GM21529 (cell line): ENCODE measurements around the gene RBPMS2.
"Not testable (repeated sequence)": the region's sequence is repeated elsewhere in the genome, so short reads cannot be mapped to it uniquely, and the experiment has no call there.

Source experiments
- ATAC-seq: cut with Tn5 transposase; IDR thresholded peaks from one replicate; pipeline ENCODE4 v1.9.1; 2021; ENCODE audit not compliant: unreplicated experiment

Gene RBPMS2

DNA sequence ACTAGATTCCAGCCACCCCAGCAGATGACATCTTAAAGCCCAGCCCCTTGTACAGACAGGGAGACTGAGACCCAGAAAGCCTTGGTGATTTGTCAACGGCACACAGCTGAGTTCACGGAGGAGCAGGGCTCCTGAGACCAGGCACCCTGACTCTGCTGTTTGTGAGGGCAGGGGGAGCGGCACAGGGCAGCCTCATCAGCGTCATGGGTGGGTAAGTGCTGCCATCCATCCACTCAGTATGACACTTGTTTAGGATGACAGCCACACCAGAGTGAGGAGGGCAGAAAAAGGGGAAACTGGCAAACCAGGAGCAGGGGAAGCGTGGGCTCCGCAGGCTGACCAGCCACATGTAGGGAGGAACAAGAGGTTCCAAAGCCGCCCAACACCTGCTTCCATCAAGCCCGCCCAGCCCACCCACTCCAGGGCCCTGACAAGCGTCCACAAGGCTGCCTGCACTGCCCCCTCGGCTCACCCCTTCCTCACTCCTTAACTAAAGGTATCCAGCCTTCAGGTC is 19.9 kb downstream of the RBPMS2 start:
- no peak for ATAC-seq

DNA sequence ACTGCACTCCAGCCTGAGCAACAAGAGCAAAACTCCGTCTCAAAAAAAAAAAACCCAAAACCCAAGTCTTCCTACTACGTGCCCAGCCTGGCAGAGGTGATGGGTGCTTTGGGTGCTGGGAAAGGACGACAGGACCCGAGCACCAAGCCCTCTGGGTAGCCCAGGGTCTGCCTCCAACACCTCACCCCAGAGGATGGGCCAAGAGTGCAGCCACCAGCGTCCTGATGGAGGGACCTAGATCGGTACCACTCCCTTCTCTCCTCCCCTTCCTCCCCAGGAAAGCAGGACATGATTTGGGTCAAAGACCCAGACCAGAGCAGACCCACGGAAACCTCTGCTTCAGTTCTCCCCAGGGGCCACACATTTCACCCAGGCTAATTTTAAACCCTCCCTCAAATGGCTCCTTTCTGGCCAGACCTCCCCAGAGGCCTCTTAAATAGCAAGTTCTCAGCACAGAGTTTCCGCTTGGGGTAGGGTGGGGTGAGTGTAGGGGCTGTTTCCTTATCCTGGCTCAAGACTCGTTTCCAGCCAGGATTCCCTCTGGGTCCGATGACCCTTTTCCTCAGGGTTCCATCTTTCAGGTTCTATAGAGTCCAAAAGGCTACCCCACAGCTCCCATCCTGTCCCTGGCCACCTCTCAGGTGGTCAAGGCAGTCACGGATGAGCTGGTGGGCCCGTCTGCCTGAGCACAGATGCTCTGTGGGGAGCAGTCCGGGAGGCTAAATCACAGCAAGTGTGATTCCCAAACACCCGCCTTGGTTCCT is 20.5 kb downstream of the RBPMS2 start:
- peak; percentile 61 for ATAC-seq

DNA sequence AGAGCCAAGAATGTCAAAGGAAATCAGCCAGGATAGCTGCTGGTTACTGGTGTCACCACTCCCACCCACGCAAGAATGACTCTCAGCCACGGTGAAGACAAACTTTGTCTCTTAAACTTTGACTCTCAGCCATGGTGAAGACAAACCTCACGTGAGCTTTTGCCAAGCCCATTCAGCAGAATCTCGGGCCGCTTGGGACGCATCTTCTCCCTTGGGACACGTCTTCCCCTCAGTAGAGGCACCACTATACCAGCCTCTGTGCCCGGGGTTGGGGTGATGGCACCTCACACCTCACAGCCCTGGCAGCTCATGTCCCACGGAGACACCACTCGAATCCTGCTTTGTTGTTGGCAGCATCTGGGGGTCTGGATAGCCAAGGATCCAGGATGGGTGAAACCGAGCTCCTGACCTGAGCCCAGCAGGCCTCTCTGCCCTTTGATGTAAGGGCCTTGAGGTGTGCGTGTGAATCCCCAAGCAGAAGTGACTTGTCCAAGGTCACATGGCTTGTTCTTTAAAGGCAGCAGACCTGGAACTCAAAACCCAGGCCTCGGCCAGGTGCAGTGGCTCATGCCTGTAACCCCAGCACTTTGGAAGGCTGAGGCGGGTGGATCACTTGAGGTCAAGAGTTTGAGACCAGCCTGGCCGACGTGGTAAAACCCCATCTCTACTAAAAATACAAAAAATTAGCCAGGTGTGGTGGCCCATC is 21.8 kb downstream of the RBPMS2 start:
- peak; percentile 41 for ATAC-seq

DNA sequence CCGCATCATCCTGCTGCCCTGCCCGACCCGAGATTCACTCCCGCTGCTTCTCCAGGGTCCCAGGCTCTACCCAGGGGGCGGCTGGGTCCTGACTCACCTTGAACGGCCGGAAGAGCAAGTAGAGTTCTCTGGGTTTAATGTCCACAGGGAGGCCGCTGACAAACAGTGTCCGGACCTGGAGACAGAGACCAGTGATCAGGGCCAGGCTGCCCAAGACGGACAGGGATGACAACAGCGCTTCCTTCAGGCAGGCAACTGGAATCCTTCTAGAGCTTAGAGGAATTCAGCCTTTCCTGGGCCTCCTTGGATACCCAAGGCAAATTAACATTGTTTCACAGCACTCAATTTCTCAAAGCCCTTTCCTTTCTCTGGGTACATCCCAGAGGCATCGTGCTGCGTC is 23.9 kb downstream of the RBPMS2 start:
- no peak for ATAC-seq

DNA sequence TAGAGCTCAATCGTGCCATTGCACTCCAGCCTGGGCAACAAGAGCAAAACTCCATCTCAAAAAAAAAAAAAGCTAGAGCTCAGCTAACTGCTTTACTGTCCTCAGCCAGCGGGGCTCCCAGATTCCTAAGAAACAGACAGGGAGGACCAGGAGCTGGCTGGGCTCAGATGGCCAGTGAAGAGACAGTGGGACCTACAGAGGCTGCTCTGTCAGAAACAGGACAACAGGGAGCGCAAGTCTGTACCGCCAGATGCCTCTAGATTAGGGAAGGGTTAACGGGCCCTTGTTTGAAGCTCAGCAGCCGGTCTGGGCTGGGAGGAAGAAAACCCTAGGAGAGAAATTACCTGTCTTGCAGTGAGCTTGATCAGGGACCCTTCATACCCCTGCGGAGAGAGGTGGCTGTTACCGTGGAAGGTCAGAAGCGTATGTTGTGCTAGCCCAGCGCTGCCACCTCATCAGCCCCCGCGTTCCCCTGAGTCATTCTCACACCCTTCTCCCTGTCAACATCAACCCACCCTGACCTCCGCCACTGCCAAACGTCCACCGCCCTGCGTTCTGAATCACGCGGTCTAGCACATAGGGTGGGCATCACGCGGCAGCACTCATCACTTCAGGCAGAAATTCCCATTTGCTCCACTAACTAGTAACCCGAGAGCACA is 25.3 kb downstream of the RBPMS2 start:
- no peak for ATAC-seq

DNA sequence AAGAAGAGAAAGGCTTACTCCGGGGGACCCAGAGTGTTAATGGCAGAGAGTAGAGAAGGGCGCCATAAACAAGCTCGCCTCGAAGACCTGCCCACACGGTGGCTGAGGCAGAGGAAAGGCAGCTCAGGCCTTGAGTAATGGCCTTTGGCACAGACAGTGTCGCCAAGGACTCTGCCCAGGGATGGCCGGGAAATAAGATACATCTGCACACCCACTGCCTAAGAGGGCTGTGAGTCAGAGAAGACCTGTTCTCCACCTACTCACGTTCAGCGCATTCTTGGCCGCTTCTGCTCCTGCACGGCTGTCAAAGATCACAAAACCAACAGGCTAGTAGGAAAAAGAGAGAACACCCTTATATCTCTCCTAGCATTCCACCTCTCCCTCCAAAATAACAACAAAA is 26.2 kb downstream of the RBPMS2 start:
- ATAC-seq, result no peak

DNA sequence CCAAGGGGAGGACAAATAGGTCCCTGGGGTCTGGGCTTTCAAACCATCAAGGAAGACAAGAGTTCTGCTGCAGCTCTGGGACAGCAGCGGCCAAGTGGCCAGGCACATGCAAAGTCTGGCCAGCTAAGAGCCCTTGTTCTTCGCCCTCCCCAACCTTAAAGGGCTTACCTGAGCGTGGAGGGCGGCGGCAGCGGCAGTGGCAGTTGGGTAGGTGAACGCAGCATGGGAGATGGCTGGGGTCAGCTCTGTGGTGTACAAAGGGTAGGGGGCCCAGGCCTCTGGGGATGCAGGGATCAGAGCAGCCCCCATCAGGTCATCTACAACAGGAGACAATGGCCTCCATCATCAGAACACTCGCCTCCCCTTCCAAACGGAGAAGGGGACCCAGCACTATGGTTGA is 27.1 kb downstream of the RBPMS2 start:
- no peak for ATAC-seq

DNA sequence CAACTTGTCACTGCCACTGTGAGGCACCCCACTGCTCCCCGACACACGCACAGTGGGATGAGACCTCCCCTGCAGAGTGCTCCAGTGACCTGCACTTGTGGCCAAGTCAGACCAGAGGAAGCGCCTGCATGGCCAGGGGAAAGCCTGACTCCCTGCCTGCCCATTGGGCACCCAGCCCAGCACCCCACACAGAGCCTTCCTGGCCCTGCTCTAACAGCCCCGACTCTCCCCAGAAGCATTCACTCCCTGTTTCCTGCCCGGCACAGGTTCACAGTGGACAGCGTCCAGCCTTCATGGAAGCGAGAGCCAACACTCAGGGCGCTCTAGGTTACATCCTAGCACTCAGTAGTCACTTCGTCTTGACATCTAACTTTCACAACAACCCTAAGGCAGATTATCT is 27.8 kb downstream of the RBPMS2 start:
- no peak for ATAC-seq

DNA sequence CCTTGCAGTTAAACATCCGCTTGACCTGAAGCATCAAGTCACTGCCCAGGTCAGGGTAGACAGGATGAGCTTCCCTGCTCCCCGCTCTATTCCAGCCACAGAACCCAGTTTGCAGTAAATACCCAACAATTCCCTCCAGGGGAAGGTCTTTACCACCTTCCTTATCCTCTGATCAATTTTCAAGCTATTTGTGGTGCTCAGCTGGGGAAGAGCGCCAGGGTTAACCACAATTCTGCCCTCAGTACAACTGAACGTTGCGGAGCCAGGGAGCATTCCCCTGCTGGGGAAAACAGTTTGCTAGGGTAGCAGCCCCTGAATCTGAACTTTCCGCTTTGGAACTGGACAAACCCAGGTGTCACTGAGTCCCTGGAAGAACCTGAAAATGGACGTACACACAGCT is 28.5 kb downstream of the RBPMS2 start:
- ATAC-seq, result no peak

DNA sequence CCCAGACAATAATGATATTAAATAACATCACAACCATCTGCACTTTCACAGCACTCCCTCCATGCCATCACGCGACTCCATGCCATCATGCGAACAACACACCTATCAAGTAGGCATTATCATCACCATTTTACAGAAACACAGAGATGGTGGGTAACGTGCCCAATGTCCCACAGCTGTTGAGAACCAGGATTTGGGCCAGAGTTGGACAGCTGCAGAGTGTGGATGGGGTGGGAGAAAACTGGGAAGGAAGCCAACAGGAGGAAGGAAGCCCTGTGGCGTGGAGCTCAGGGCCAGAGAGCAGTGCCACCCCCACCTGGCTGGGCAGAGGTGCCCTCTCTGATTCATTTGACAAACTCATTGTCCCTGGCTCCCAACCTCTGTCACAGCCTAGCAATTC is 29.0 kb downstream of the RBPMS2 start:
- ATAC-seq, result no peak

DNA sequence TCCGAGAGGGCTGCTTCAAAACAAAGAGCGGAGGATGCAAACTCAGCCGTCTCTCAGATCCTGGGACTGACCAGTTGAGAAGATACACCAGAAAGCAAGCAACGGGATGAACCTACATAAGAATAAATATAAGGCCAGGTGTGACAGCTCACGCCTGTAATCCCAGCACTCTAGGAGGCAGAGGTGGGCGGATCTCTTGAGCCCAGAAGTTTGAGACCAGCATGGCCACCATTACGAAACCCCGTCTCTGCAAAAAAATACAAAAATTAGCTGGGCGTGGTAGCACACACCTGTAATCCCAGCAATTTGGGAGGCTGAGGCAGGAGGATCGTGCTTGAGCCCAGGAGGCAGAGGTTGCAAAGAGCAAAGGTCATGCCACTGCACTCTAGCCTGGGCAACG is 31.7 kb downstream of the RBPMS2 start:
- ATAC-seq, result no peak

DNA sequence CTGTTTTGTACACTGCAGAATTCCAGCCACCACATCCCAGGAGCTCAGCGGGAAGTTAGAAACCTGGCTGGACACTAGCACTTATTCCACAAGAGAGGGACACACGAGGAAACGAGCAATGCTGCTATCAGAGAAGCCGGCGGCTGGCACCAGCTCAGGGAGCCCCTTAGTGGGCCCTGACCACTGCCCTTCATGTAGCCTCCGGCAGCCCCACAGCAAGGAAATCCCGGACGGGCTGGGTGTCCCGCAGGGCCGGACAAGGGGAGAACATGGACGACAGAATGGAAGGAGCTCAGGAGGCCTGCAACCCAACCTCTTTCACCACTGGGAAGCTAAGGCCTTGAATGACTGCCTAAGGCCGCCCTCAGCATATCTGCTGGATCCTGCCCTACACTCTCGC is 32.5 kb downstream of the RBPMS2 start:
- no peak for ATAC-seq

DNA sequence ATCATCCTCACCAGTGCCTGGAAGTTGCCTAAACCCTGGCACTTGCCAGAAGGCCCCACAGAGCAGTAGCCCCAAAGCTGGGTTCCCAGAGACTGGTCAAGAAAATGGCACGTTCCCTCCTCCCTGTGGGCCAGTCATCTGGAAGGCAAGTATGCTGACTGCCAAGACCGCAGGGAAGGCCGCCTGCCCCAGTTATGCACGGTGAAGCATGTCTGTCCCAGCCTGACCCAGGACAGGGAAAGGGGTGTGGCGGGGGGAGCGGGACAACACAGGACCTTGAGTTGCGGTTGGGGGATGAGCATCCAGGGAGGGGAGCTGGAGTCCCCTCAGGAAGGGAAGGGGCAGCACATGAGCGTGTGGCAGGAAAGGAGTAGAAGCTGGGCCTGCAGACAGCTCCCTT is 33.0 kb downstream of the RBPMS2 start:
- no peak for ATAC-seq

DNA sequence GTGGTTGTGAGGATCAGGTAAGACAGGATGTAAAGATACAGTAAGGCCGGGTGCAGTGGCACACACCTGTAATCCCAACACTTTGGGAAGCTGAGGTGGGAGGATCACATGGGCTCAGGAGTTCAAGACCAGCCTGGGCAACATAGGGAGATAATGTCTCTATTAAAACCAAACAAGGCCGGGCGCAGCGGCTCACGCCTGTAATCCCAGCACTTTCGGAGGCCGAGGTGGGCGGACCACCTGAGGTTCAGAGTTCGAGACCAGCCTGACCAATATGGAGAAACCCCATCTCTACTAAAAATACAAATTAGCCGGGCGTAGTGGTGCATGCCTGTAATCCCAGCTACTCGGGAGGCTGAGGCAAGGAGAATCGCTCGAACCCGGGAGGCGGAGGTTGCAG is 33.7 kb downstream of the RBPMS2 start:
- ATAC-seq, result not testable (repeated sequence)

DNA sequence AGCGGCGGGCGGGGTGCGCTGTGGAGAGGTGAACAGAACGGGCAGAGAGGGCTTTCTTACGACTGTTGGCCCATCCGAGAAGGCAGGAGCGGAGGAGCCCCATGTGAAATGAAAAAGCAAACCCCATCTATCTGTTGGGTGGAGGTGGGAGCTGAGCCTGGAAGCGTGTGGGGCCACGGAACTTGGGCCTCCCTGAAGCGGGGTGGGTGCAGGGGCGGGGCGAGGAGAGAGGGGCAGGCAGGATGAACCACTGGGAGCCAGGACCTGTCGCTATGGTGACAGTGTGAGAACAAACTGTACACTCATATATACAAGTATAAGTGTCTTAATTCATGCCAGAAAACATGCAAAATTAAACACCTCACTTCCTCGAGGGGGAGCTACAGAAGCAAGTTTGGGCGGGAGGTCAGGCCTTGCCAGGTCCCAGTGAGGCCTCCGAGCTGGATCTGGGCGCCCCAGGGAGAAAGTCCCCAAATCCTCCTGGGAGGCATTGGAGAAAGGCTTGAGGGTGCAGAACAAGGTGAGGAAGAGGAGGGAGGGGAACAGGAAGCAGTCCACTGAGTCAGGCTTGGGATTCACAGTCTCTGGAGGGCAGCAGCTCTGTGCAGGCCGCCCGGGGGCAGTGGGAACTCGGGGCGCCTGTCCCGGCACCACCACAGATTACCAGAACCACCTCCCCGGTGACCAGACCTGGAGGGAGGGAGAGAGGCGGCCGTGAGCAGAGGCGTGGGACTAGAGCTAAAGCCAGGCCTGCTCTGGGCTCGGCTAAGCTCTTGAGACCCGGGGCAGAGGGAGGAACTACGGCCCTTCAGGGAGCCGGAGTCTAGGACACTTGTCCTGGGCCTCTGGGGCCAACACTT is 34.8 kb downstream of the RBPMS2 start:
- ATAC-seq, result no peak

DNA sequence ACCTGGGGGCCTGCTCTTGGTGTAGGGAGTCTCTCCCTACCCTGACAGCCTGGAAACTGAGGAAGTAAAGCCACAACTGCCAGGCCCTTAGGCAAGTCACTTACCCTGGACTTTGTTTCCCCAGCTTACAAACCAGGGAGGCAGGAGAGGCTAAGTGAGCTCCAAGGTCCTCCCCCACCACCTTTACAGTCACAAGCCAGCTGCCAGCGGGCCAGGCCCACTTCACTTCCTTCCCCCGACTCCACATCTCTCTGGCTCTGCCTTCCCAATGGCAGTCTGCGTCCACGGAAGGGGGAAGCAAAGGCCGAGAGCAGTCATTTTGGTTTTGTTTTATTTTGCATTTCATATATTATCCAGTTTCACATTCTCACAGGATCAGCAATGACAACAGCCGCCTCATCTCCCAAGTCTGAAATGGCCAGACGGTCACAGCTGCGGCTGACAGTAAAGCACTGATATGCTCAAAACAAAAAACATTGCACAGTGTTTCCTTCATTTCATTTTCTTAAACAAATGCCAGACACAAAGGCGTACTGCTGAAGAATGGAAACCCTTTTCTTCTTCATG is 35.7 kb downstream of the RBPMS2 start:
- ATAC-seq, result no peak

DNA sequence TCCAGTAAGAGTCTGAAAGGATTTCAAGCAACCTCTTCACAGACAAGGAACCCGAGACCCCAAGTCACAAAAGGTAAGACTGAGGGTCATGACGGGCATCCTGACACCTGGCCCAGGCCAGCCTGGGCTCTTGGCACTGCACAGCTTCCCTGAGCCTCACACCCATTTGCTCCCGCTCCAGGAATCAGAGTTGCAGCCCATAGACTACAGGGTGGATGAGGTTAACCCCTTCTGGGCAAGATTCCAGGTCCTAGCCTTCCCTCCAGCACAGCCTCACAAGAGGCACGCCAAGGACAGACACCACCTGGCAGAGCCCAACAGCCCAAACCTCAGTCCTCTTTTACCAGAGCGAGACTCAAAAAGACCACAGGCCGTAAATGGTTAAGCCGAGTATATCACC is 36.2 kb downstream of the RBPMS2 start:
- ATAC-seq, result no peak

DNA sequence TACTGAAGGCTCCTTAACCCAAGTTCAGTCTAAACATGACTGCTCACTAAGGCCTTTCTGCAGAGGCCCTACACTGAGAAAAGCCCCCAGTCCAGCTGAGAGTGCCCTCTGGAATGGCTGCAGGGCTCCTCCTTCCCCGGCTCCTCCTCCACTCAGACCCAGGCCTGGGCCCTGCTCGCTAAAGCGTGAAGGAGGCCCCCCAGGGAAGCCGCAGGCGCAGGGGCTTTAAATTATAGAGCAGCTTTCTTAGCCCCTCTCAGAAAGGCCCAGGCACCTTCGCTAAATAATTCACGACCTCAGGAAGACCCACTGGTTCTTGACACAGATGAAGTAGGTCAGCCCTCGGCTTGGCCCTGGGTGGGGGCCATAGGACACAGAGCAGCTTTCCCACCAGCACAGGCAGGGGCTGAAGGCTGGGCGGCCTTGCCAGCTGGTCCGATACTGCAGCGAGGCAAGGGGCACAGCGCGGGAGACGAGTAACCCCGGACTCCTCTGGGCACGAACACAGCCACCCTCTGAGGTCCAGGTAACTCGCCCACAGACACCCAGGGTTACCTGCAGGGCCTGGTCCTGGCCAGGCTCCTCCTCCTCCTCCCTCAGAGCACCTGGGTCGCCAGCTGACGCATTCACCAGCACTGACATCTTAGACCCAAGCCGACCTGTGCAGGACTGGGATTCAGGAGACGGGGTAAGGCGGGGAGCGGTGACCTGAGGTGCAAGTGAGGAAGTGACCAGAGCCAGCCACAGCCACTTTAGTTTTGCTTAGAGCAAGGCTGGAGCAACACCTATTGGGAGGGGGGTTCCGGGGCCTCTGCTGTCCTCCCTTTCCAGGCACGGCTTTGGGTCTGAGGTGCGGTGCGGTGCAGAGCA is 36.9 kb downstream of the RBPMS2 start:
- no peak for ATAC-seq

DNA sequence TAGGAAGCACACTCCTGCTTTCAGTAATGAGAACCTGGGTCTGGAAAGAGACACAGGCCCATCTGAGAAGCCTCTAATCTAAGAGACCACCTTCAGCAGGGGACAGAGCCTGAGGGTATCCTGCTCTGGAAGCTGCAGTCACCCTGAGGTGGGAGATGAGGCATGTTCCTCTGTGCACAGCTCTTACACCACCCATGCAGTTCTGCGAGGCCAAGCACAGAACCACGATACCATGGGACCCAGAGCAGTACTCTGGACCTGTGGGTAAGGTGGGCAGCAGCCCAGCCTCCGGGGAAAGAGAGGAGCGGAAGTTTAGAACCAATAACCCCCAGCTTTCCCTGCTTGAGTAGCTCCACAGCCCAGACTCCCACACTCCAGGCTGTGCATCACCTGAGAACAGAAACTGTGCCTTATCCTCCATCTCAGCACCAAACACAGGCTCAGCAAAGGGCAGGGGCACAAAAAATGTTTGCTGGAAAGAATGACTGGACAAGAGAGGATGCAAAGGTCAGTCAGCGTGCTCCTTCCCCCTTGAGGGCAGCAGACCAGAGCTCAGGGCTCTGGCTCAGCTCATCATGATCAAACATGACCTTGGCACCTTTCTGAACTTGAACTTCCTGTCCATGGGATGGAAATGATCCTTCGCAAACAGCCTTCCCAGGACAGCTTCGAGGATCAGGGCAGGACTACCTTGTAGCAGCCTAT is 43.1 kb downstream of the RBPMS2 start:
- no peak for ATAC-seq
